A673 (cell line): ENCODE results near the gene TSPAN14.

Experiments
- CTCF ChIP-seq: fragments of 300-800, 200-600 bp; sonication (generic); conservative IDR thresholded peaks from 2 replicates; pipeline ENCODE4 v1.5.1; 2017; ENCODE audit warnings: low read depth, mild to moderate bottlenecking, antibody characterized with exemption, low read length, moderate library complexity, mixed read lengths
- EZH2 ChIP-seq: fragments of 200-600 bp; sonication (generic); IDR thresholded peaks from 2 replicates; pipeline ENCODE4 v1.6.1; 2017; ENCODE audit warnings: borderline replicate concordance, low read depth, mild to moderate bottlenecking, mixed read lengths, antibody characterized with exemption, low read length; ENCODE audit not compliant: poor library complexity, severe bottlenecking

GRCh38 chr10:80444124-80444523 lies 10.0 kb upstream of the TSPAN14 start:
- TF ChIP-seq CTCF (no peak), EZH2 (no peak)
